PC-9 (cell line): ENCODE measurements around the gene PEAK1.

Experiments
- EZH2 ChIP-seq: fragments of 200-600 bp; sonication (generic); IDR thresholded peaks from 2 replicates; pipeline ENCODE4 v1.8.0; 2017; ENCODE audit warnings: antibody characterized with exemption, low read depth
- TF ChIP-seq, protein P1 (sequence below): fragments of 200-600 bp; sonication (generic); conservative IDR thresholded peaks from 2 replicates; pipeline ENCODE4 v1.6.1; 2017; ENCODE audit warnings: mixed run types, antibody characterized with exemption, mild to moderate bottlenecking, moderate library complexity

DNA sequence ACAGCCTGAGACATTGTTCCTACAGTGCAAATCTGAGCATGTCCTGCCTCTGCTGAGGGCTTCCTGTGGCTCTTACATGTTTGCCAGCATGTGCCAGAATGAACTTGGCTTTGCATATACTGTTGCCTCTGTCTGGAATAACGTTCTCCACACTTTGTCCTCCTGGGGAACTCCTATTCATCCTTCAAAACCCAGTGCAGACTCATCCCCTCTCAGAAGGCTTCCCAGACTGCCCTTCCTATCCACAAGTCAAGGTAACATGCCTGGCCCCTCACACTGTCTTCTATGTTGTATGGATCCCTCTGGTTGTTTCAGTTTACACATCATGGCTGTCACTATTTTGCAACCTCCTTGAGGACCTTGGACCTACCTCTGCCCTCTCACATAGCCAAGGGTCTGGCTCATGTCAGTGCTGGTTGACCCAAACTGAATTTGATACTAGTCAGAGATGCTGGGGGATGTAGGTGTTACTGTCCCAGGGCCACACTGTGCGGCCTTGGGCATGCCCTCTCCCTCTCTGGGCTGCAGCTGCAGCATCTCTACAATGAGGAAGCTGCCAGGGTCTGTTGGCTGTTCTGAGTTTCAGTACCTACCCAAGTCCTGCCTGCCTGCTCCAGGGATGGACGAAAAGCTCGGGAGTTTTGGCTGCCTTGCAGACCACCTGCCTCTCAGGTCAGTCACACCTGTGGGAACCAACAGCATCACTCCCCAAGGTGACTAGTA is 320.0 kb downstream of the PEAK1 start:
- TF ChIP-seq, protein P1, sequence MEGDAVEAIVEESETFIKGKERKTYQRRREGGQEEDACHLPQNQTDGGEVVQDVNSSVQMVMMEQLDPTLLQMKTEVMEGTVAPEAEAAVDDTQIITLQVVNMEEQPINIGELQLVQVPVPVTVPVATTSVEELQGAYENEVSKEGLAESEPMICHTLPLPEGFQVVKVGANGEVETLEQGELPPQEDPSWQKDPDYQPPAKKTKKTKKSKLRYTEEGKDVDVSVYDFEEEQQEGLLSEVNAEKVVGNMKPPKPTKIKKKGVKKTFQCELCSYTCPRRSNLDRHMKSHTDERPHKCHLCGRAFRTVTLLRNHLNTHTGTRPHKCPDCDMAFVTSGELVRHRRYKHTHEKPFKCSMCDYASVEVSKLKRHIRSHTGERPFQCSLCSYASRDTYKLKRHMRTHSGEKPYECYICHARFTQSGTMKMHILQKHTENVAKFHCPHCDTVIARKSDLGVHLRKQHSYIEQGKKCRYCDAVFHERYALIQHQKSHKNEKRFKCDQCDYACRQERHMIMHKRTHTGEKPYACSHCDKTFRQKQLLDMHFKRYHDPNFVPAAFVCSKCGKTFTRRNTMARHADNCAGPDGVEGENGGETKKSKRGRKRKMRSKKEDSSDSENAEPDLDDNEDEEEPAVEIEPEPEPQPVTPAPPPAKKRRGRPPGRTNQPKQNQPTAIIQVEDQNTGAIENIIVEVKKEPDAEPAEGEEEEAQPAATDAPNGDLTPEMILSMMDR = no peak
- TF ChIP-seq EZH2 = no peak
